GOT3 (cell line): Measurements from ENCODE around the gene EBI3.
"Not testable (repeated sequence)": the region's sequence is repeated elsewhere in the genome, so short reads cannot be mapped to it uniquely, and the experiment has no call there.

Experiments
- DNase-seq: peaks from one replicate; lab custom pipeline; 2025; ENCODE audit warnings: mixed read lengths; lab: John Stamatoyannopoulos, UW

EBI3 gene

GRCh38 chr19:4200940-4201542 lies 28.3 kb upstream of the EBI3 start:
- DNase-seq = no peak

GRCh38 chr19:4201798-4202197 lies 27.5 kb upstream of the EBI3 start:
- DNase-seq = no peak

GRCh38 chr19:4206818-4207484 lies 22.4 kb upstream of the EBI3 start:
- no peak for DNase-seq

- no peak for DNase-seq
These were observed 20.8 kb upstream of the EBI3 start for GRCh38 chr19:4208385-4209094.

GRCh38 chr19:4210166-4210731 lies 19.1 kb upstream of the EBI3 start:
- DNase-seq = no peak

GRCh38 chr19:4213116-4213515 lies 16.2 kb upstream of the EBI3 start:
- no peak for DNase-seq

GRCh38 chr19:4215807-4216206 lies 13.5 kb upstream of the EBI3 start:
- DNase-seq = no peak

GRCh38 chr19:4216846-4217245 lies 12.5 kb upstream of the EBI3 start:
- DNase-seq = no peak

GRCh38 chr19:4217429-4218264 lies 11.7 kb upstream of the EBI3 start:
- no peak for DNase-seq

GRCh38 chr19:4218523-4218922 lies 10.8 kb upstream of the EBI3 start:
- DNase-seq = not testable (repeated sequence)

GRCh38 chr19:4220188-4220587 lies 9.1 kb upstream of the EBI3 start:
- no peak for DNase-seq

GRCh38 chr19:4224470-4224869 lies 4.9 kb upstream of the EBI3 start:
- DNase-seq = no peak

GRCh38 chr19:4225885-4226284 lies 3.4 kb upstream of the EBI3 start:
- no peak for DNase-seq

GRCh38 chr19:4227771-4228170 lies 1.6 kb upstream of the EBI3 start:
- DNase-seq = no peak

- no peak for DNase-seq
These were observed 551 bp upstream of the EBI3 start for GRCh38 chr19:4228765-4229178.

GRCh38 chr19:4230237-4230636 lies 914 bp downstream of the EBI3 start:
- DNase-seq = not testable (repeated sequence)

- not testable (repeated sequence) for DNase-seq
These were observed 2.2 kb downstream of the EBI3 start for GRCh38 chr19:4231521-4231920.

GRCh38 chr19:4232139-4232538 lies 2.8 kb downstream of the EBI3 start:
- DNase-seq = not testable (repeated sequence)

GRCh38 chr19:4232614-4233281 lies 3.4 kb downstream of the EBI3 start:
- no peak for DNase-seq

- DNase-seq = no peak
These were observed 4.0 kb downstream of the EBI3 start for GRCh38 chr19:4233282-4233853.
